NK-92 treated with Interleukin-12 subunit alpha and Interleukin-12 subunit beta, amount 100 ng/mL, for 24 hours (cell line): ENCODE data around the gene KNOP1.

Experiments
- DNase-seq: peaks from one replicate; lab custom pipeline; 2025; lab: John Stamatoyannopoulos, UW

Gene KNOP1

DNA sequence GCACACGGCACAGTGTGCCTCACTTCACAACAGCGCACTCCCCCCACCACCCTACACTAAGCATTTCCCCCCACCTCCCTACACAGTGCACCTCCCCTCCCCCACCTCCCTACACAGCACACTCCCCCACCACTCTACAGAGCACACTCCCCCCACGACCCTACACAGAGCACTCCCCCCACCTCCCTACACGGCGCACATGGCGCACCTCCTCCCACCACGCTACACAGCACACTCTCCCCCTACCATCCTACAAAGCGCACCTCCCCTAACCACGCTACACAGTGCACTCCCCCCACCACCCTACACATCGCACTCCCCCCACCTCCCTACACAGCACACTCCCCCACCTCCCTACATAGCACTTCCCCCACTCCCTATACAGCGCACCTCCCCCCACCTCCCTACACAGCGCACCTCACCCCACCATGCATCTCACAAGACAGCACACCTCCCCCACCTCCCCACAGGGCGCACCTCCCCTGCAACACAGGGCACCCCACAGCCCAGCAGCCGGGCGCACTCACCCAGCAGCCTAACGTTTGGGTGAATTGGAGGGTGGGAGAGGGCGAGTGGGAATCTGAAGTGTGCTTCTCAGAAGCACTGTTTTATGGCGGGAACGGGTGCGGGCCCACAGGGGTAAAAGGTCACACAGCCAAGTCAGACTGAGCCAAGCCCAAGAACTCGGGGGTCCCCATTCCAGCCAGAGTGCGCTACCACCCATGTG is 10.3 kb downstream of the KNOP1 start:
- DNase-seq = no peak

DNA sequence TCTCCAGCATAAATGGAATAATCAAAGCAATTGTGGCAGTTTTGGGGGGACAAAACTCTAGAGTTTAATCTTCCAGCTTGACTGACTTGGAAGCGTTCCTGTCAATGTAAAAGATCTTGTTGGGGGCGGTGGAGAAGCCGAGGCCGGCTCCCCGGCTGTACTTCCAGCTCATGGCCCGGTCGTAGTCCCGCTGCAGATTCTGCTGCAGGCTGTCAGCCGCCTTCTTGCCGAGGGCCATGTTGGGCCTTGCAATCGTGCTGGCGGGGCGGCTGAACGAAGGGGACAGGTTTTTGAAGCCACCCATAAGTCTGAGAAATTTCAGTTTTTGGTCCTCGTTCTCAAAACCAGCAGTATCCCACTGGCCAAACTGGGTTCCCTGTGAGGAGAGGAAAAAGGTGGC is 11.2 kb downstream of the KNOP1 start:
- no peak for DNase-seq

DNA sequence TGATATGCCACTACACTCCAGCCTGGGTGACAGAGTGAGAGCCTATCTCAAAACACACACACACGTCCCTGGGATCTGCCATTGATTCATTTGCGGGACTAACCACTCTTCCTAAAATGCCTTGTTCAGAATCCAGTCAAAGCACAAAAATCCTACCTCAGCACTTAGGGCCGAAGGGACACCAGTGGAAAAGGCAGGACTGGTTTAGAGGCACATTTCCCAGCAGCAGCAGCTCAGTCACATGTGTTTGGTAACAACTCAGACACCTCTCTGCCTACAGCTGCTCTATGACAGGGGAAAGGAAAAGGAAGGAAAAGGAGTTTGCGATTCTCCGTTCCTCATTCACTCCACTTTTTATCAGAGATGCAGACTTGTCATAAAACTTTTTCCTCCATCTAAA is 12.2 kb downstream of the KNOP1 start:
- no peak for DNase-seq

DNA sequence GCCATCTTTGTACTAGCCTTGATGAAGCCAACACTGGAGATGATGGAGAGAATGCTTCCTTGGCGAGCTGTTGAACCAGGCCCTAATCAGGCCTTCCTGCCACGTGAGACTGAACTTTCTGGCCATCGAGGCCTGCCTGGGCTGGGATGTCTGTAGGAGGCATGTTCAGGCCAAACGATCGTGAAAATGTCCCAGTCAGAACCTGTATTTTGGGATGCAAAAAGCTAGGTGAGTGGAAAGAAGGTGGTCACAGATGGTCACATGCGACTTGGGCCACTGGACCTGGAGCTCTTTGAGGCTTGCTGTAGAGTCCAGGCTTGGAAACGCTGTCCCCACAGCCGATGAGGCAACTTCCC is 12.9 kb downstream of the KNOP1 start:
- no peak for DNase-seq

DNA sequence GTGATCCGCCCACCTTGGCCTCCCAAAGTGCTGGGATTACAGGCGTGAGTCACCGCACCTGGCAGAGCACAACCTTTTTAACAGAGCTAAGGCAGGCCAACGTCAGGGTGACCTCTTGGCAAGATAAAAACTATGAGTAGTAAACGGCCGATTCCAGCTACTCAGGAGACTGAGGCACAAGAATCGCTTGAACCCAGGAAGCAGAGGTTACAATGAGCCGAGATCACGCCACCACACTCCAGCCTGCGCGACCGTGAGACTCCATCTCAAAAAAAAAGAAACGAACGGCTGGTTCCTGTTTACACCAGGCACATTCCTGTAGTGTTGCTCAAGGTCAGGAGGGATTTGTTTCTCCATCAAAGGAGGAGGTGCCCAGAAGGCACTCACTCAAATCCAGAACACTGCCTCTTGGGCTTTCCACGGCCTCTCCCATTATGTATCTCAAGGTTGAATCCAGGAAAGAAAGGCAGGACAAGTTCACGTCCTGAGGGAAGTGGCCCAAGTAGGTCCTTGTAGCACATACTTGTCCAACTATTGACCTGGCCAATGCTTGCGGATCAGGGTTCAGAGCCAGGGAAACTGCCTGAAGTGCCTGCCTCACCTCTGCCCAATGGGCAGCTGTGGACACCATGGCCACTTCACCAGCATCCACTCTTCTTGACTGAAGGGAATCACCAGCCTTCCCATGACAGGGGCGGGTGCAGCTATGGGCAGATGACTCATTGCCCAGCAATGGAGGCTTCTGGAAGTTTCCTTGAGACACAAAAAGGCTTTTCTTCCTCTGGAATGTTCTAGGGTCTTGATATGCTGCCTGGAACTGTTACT is 13.5 kb downstream of the KNOP1 start:
- DNase-seq = no peak

DNA sequence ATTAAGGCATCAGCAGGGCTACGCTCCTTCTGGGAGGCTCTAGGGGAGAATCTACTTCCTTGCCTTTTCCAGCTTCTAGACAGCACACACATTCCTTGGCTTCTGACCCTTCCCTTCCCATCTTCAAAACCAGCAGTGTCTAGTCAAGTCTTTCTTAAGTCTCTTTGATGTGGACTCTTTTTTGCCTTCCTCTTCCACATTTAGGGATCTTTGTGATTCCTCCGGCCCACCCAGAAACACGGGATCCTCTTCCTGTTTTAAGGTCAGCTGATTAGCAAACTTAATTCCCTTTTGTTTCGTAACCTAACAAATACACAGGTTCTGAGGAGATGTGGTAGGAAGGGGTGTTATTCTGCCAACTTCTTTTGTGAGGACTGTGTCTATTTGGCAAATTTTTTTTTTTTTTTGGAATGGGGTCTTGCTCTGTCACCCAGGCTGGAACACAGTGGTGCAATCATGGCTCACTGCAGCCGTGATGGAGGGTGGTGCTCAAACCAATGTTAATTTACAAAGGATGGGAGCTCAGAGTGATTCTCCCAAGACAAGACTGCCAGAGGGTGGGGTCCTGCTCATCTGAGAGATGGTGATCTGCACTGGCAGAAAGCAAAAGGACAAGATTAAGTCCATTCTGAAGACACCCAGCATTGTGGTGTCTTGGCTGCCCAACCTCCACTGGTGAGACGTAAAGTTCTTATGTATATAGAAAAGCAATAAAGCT is 14.7 kb downstream of the KNOP1 start:
- DNase-seq = no peak

DNA sequence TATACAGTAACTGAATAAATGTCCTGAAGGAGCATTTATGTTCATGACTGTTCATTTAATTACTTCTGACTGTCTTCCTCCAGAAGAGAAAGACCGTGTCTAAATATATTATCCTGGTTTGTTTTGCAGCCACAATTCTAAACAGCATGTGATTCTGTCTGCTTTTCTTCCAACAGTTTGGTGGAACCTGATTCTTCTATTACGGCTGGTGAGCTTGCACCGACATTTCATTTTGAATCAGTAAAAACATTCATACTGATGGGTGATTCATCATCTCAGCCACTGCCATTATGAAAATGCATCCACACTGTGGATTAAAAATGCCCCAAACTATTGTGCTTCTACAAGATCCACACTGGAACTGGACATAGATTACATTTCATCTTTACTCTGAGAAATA is 16.9 kb downstream of the KNOP1 start:
- DNase-seq = no peak

DNA sequence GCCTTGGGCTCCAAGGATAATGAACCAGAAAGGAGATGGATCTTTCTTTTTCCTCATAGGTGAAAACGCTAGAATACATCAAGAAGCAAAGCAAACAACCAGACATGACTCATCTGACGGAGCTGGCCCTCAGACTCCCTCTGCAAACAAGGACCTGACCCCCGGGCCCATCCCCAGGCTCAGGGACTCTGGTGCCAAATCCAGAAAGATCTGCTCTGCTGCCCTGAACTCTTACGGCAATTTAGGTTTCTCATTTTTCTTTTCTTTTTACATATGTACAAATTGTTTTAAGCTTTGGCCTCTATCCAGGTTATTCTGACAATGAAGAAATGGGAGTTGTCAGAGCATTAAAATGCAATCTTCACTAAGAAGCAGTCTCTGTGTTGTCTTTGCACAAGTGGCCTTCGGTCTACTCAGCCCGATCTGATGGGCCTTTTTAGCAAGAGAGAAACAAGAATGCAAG is 17.7 kb downstream of the KNOP1 start:
- DNase-seq = no peak

DNA sequence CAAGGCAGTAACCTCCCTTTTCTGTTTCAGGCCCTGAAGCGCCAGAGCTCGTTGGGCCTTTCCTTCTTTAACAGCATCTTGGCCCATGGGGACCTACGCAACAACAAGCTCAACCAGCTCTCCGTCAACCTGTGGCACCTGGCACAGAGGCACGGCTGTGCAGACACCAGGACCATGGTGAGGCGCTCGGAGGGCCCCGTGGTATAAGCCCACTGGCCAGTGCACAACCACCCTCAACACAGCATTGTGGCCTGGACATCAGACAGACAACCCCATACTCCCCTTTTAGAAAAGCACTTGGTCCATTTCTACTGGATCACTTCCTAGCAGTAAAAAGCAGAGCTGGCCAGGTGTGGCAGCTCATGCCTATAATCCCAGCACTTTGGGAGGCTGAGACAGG is 18.6 kb downstream of the KNOP1 start:
- DNase-seq = no peak

DNA sequence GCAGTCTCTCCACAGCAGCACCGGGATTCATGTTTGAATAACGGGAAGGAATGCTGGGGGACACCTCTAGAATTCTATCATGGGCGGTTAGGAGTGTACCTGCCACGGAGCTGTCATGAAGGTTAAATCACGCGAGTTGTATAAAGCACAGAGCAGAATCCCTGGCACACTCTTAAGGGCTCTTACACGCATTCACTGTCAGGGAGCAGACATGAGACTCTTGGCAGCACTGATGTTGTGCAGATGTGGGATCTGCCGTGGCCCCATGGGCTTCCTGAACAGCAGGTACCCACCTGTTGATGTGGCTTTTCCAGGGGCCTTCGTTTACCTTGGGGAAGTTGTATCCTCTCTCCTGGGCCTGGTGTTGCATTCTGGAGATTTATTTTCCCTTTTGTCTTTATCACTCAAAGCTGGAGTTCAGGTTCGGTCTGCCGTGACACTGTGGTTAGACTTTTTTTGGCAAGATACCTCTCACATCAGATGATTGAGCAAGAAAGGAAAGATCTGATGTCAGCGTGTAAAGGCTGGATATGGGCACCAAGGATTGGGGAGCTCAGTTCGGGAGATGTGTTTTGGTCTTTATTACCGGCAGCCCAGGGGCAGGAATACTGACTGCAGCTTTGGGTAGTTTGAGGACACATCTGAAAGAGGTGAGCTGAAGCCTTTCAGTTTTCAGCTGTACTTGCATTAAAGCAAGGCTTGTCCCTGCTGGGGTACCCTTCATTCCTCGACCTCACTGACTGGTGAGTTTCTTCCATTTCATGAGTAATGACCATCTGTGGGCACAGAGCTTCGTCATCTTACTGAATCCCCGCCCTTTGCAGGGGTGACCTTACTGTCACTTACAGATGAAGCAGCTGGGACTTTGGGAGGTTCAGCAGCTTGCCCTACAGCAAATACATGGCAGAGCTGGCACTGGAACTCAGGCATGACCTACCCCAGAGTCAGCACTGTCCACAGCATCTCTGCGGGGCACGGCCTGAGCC is 19.3 kb downstream of the KNOP1 start:
- no peak for DNase-seq

DNA sequence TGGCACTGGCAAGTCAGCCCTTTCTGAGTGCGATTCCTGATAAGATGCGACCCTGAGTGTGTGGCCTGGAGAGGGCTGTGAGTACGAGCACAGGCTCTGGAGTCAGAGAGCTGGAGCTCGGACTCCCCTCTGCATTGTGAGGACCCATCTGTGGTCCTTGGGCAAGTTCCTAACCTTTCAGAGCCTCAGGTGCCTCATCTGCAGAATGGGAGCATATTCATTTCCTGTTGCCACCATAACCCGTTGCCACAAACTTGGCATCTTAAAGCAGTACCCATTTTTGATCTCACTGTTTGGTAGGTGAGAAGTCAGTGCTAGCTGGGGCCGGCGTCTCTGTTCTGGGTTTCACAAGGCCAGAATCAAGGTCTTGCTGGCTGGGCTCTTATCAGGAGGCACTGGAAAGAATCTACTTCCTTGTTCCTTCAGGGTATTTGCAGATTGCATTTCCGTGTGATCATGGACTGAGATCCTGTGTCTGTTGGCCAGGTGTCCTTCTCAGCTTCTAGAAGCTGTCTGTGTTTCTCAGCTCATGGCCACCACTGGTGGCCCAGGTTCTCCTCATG is 20.2 kb downstream of the KNOP1 start:
- DNase-seq = no peak

DNA sequence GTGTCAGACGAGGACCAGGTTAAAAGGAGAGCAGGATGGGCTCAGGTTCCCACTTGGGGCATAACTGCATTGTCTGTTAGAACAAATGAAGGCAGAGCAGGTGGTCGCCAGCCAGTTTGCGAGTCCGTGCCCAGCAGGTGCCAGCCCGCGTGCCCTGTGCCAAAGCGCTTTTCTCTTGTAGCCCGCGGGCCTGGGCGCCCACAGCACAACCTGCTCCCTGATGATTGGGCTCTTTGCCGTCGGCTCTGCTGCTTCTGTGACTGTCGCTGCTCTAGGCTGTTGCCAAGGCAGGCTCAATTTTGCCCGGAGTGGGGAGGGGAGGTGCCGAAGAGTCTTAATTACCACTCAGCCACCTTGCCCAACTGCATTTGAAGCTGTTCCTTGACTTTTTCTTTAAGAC is 21.1 kb downstream of the KNOP1 start:
- no peak for DNase-seq

DNA sequence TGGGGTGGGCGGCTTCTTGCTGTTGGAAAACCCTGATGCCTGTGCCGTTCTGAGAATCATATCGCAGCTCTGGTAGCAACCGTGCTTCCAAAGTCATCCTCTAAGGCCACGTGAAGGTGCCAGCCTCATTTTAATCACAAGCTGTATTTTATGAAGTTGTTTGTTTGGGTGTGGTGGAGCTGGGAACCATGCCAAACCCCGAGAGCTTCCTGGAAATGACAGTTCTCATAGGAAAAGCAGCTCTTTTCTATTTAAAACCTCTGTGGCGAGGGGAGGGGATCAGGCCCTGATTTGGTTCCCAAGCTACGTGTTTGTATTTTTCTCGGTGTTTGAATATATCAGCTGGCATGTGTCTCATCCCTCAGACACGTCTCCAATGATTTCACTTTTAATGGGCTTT is 21.7 kb downstream of the KNOP1 start:
- DNase-seq = no peak

DNA sequence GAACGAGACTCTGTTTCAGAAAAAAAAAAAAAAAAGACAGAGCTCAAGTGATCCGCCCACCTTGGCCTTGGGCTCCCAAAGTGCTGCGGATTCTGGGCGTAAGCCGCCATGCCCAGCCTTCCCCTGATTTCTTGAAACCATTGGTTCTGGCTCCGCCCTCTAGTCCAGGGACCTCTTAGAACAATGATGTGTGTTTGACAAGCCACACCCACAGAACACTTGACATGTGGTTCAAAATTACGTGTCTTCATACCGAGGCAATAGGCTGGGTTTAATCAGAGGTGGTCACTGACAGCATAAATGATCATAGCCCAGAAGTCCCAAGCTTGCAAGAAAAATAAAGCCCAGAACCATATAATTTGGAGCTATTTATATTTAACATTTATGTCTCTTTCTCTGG is 23.0 kb downstream of the KNOP1 start:
- no peak for DNase-seq

DNA sequence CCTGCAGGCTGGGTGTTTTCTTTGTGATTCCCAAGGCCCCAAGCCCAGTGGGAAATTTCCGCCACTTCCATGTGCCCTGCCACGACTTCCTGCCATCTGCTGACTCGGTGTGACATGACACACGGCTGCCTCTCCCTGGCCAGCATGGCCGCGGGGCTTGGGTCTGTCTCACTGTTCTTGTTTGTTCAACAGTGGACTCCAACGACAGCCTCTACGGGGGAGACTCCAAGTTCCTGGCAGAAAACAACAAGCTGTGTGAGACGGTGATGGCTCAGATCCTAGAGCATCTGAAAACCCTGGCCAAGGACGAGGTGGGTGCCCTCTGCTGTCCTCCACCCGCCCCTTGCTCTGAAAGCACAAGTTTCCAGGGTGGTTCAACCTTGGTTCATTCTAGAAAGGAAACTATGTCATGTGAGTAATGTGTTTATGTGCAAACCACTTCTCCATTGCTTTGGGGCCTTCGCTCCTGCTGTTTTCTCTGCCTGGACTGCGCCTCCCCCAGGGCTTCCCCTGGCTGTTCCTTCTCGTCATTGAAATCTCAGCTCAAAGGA is 26.8 kb downstream of the KNOP1 start:
- DNase-seq = no peak

DNA sequence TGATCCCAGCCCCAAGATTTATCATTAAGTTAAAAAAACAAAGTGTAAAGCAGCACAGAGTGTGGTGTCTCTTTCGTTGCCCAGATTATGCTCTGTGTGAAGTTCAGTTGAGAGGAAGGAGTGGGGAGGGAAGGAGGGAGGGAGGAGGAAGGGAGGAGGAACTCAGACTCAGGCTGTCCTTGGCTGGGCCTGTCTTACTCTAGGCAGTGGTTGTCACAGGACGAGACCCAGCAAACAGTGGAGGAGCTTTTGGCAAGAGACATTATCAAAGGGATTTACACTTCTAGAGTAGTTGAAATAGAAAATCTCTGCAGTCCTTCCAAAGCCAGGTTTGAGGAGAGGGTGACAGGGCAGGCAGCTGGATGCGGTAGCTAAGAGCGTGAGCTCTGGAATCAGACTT is 27.8 kb downstream of the KNOP1 start:
- no peak for DNase-seq

DNA sequence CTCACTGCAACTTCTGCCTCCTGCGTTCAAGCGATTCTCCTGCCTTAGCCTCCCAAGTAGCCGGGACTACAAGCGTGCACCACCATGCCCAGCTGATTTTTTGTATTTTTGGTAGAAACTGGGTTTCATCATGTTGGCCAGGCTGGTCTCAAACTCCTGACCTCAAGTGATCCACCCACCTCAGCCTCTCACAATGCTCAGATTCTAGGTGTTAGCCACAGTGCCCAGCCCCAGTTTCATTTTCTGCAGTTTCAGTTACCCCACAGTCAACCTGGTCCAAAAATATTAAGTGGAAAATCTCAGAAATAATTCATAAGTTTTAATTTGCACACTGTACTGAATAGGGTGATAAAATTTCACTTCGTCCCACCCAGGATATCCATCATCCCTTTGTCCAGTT is 28.7 kb downstream of the KNOP1 start:
- no peak for DNase-seq

DNA sequence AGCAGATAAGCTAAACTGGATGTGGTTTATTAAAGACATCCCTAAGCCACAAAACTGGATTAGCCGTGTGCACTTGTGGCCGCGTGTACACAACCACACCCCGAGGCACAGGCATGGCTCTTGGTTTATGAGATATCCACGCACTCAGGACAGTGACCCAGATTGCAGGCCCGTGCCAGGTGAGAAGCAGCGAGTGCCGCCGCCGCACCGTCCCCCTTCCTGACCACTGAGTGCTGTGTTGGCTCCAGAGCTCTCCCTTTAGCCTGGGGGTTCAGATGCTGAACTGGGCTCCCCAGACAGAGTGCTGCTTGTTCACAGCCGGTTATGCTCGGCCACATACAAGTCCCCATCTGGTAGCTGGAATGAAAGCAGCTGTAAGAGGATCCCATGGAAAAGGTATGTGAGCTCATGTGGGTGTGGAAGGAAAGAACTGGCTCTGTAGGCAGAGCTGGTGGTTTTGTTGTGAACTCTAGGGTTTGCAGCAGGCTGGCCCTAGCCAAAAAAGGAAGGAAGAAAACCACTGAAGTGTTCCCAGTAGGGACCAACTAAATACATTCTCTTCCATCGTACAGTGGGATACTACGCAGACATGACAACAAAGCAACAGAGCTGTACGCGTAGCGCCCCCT is 29.5 kb downstream of the KNOP1 start:
- no peak for DNase-seq

DNA sequence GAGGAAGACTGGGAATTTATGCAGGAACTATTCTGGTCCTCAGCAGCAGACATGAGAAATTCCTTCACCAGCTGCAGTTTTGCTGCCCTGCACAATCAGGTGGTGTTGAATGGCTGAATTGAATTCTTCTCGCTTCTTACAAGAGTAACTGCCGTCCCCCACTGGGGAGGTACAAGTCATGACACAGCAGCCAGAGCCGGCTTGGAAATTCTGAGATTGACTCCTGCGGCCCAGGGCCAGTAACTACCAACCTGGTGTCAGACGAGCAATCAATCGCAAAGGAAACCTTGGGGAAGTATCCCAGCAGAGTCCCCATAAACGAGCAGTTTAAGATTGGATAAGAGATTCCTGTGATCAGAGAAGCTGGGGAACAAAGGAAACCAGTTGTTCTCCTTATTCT is 30.7 kb downstream of the KNOP1 start:
- DNase-seq = no peak

DNA sequence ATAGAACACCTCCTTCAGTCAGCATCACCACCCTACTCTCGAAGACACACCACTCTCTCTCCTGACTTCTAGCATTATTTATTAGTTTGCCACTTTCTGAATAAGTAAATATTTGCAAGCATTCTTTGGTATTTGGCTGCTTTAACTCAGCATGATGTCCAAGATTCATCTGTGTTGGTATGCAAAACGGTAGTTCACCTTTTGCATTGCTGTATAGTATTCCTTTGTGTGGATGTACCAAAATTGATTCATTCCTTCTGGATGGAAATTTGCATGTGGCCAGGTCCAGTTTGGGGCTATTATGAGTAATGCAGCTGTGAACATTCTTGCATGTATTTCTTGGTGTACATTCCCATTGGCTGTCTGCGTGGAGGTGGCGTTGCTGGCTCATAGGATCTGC is 32.9 kb downstream of the KNOP1 start:
- DNase-seq = no peak
